Muscle of arm (tissue), 12 donors: ENCODE results near the gene CIAPIN1. TPM values are rescaled to one million over a fixed set of nuclear protein-coding genes. Genes with fewer than 3 reads are reported as not detected.
A peak's percentile ranks its signal among the peaks of the same experiment; 100 is the strongest.
"Not testable (repeated sequence)": the region's sequence is repeated elsewhere in the genome, so short reads cannot be mapped to it uniquely, and the experiment has no call there.

Source experiments
- DNase-seq: peaks from one replicate; pipeline ENCODE4 v3.0.0-alpha.2; 2013
- polyA plus RNA-seq, 12 donors: library from polyadenylated mRNA; unstranded; fragments of 120-200 nt; gene quantifications; one replicate each; pipeline ENCODE4 v1.2.1, GENCODE V29; 2013; ENCODE audit not compliant: insufficient read length in 12 of 12

CIAPIN1 gene
- polyA plus RNA-seq, 12 donors = 46.1 to 72.9 (median 58.4) TPM; not detected in 1

DNA sequence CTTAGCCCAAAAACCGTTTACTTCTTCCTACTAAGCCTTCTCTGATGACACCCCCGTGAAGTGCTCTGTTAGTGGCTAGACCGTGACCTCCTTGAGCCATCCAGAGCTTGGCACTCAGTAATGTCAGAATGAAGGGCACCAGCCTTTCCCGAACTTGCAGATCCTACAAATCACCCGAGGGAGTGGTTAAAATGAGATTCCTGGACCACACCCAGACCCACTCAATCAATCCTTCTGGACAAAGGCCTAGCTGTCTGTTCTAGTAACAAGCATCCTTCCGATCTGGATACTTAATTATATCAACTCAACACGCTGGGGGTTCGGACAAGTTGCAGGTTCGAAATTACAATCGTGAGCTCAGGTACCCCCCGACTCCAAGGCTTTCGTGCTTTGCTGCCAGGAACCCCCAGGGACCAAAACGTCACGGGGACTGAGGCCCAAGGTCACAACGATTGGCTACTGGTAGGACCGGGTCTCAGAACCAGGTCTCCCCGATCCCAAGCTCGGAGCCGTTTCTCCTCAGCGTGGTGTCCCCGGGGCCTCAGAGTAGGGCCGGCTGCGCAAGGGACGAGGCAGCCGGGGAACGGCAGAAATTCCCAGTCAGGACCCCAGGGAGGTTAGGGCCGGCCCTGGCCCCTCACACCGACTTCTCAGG, 527 bp downstream of the CIAPIN1 start:
- peak; percentile 46 for DNase-seq

- DNase-seq = no peak
These were observed 1.7 kb downstream of the CIAPIN1 start for GRCh38 chr16:57445510-57445909.

GRCh38 chr16:57444711-57445110, 2.5 kb downstream of the CIAPIN1 start:
- no peak for DNase-seq

- DNase-seq = not testable (repeated sequence)
These were observed 6.6 kb downstream of the CIAPIN1 start for GRCh38 chr16:57440551-57440950.

- not testable (repeated sequence) for DNase-seq
These were observed 7.2 kb downstream of the CIAPIN1 start for GRCh38 chr16:57439947-57440346.

GRCh38 chr16:57435838-57436237, 11.3 kb downstream of the CIAPIN1 start:
- DNase-seq = no peak

DNA sequence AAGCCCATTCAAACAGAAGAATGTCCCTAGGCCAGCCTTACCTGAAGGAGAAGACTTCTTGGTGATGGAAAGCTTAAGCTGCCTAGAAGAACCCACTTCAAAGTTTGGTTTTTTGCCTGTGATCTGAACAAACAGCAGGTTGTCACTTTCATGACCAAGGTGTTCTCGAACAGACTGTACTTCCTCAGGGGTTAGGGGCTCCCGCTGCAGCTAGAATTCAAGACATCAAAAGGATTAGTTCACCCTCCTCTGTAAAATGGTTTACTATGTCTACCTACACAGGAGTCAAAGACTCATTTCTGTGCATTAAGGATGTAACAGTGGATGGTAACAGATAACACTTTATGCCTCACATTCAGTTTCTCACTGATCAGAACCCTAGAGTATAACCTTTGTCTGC, 13.2 kb downstream of the CIAPIN1 start:
- no peak for DNase-seq

GRCh38 chr16:57432989-57433388, 14.2 kb downstream of the CIAPIN1 start:
- no peak for DNase-seq

DNA sequence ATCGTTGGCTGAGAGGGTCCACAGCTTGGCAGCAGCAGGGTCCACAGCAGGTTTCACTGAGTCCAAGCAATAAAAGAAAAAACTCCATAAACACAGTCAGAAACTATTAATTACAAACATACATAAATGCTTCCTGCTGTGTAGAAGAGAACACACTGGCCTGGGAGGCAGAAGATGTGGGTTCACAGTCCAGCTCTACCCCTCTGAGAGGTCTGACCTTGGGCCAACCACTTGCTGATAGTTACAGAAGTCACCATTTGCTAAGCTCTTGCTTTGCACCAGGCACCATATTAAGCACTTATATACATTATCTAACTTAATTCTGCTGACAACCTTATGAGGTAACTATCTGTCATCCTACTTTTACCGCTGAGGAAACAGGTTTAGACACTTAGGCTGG, 14.7 kb downstream of the CIAPIN1 start:
- DNase-seq = no peak

GRCh38 chr16:57430955-57431354, 16.2 kb downstream of the CIAPIN1 start:
- no peak for DNase-seq

DNA sequence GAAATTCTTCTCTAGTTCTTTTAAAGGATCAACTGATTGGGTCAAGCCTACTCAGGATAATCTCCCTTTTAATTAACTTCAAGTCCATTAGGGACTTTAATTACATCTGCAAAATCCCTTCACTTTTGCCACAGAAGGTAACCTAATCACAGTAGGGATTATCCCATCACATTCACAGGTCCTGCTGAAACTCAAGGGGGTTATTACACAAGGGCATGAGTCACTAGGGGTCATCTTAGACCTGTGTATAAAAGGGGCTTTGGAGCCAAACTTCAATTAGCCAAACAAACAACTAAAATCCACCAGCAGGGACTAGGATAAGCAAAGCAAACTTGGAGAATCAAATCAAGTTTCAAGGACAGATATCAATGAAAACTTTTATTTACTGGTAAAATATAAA, 19.4 kb downstream of the CIAPIN1 start:
- DNase-seq = no peak

DNA sequence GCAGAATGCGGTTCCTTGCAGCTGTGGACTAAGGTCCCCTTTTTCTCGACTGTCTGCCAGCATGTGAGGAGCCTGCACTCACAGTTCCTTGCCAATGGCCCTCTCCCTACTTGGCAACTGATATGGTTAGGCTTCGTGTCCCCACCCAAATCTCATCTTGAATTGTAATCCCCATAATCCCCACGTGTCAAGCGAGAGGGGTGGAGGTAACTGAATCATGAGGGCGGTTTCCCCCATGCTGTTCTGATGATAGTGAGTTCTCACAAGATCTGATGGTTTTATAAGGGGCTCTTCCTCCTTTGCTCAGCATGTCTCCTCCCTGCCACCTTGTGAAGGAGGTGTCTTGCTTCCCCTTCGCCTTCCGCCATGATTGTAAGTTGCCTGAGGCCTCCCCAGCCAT, 19.9 kb downstream of the CIAPIN1 start:
- DNase-seq = no peak

- no peak for DNase-seq
These were observed 20.8 kb downstream of the CIAPIN1 start for GRCh38 chr16:57426356-57426755.

GRCh38 chr16:57424583-57424982, 22.6 kb downstream of the CIAPIN1 start:
- no peak for DNase-seq

DNA sequence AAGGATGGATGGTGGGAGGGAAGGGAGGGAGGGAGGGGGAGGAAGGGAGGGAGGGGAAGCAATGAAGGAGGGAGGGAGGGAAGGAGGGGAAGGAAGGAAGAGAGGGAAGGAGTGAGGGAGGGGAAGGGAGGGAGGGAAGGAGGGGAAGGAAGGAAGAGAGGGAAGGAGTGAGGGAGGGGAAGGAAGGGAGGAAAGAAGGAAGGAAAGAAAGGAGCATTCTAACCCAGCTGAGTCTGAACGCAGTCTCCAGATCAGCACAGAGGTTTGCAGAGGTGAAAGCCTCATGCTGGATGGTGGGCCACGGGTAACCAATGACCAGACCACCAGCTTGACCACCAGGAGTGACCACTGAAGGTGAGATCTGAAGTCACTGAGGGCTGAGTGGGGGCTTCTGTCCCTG, 24.0 kb downstream of the CIAPIN1 start:
- DNase-seq = no peak

GRCh38 chr16:57422026-57422944, 24.9 kb downstream of the CIAPIN1 start:
- peak; percentile 73 for DNase-seq

- no peak for DNase-seq
These were observed 27.7 kb downstream of the CIAPIN1 start for GRCh38 chr16:57419506-57419905.

DNA sequence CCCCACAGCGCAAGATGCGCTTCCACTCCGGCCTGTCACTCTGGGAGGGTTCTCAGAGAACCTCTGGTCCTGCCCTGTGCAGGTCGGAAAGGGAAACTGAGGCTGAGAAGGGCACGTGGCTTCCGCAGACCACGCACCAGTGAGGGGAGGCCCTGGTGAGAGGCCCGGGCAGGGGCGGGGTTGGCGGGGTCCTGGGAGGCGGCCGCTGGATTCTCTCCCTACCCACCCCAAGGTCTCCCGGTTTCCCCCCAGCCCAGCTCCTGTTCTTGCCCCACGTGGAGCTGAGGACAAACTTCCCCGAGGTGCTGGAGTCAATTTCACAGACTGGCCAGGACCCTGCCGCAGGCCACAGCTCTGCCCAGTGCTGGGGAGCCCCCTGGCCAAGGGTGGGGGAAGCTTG, 31.1 kb downstream of the CIAPIN1 start:
- DNase-seq = no peak

DNA sequence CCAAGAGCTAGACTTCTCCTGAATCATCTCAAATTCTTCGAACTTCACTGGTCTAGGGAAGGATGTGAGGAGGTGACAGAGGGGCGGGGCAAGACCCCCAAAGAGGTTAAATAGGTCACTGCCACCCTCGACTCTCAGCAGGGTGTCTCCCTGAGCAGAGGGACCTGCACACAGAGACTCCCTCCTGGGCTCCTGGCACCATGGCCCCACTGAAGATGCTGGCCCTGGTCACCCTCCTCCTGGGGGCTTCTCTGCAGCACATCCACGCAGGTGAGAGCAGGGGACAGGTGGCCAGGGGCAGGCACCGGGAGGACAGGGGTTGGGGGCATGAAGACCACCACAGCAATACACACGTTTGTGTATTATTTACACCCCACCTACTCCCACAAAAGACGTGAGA, 33.5 kb downstream of the CIAPIN1 start:
- no peak for DNase-seq

GRCh38 chr16:57413301-57413730, 33.9 kb downstream of the CIAPIN1 start:
- no peak for DNase-seq

- no peak for DNase-seq
These were observed 34.6 kb downstream of the CIAPIN1 start for GRCh38 chr16:57412584-57412983.

- DNase-seq = no peak
These were observed 35.7 kb downstream of the CIAPIN1 start for GRCh38 chr16:57411362-57411976.
